Measurements from ENCODE around the gene ZMYND19. TPM values are rescaled to one million over a fixed set of nuclear protein-coding genes. Genes with fewer than 3 reads are reported as not detected.

ZMYND19 gene
- total and polyA plus RNA-seq, 2 of the 8 experiments (the other 6 are each of a cell fraction or from before 2014, with no cell fraction given): 42.4 to 58.7 TPM

- TF ChIP-seq RBBP5 (IDR thresholded peaks at IDR 0.05; ENCODE audit: borderline replicate concordance, low read depth, low read length) (no peak), POLR2AphosphoS5 (IDR thresholded peaks at IDR 0.05; ENCODE audit: low read depth, low read length) (no peak), YY1 (IDR thresholded peaks at IDR 0.05; ENCODE audit: low read depth, low read length) (no peak), SAP30 (IDR thresholded peaks at IDR 0.05; ENCODE audit: insufficient read depth, insufficient replicate concordance, low read length) (no peak), KDM4A (IDR thresholded peaks at IDR 0.05; ENCODE audit: low read depth, low read length, severe bottlenecking) (peak; percentile 54), SP4 (IDR thresholded peaks at IDR 0.05; ENCODE audit: low read length) (no peak), CBX5 (IDR thresholded peaks at IDR 0.05; ENCODE audit: low read depth, low read length) (no peak), CTBP2 (IDR thresholded peaks at IDR 0.05; ENCODE audit: borderline replicate concordance, insufficient read depth, insufficient read length, low read length) (no peak), POLR2A (IDR thresholded peaks at IDR 0.05; ENCODE audit: control extremely low read depth in 1 of 2, low read depth in 2 of 2, low read length in 2 of 2) (0 out of 3 replicates have a peak, but pooled peaks of 1 of the 2 experiments have one; percentile 2)
These were observed 730 bp downstream of the ZMYND19 start (continued) for GRCh38 chr9:137589441-137590122.

Measured in H1 (cell line).